GM19035 (cell line): ENCODE measurements around the gene ZEB1.

Experiments used
- ATAC-seq: cut with Tn5 transposase; IDR thresholded peaks from one replicate; pipeline ENCODE4 v1.9.1; 2021; ENCODE audit not compliant: unreplicated experiment

Gene ZEB1

GRCh38 chr10:31318854-31319601 is at the start of gene ZEB1:
Gene ZEB1 (plus strand): TSS chr10:31319216. CDS start chr10:31319235, 19 bp downstream.
- ATAC-seq = peak; percentile 42

- ATAC-seq = no peak
Measured at GRCh38 chr10:31270954-31271353, 48.1 kb upstream of the ZEB1 start.

- no peak for ATAC-seq
Measured at GRCh38 chr10:31272841-31273240, 46.2 kb upstream of the ZEB1 start.

- no peak for ATAC-seq
Measured at GRCh38 chr10:31273789-31274188, 45.2 kb upstream of the ZEB1 start.

GRCh38 chr10:31274310-31274709 is 44.7 kb upstream of the ZEB1 start:
- no peak for ATAC-seq

GRCh38 chr10:31278279-31278941 is 40.6 kb upstream of the ZEB1 start:
- no peak for ATAC-seq

- ATAC-seq = no peak
Measured at GRCh38 chr10:31280972-31281371, 38.0 kb upstream of the ZEB1 start.

- ATAC-seq = no peak
Measured at GRCh38 chr10:31288001-31288400, 31.0 kb upstream of the ZEB1 start.

- ATAC-seq = no peak
Measured at GRCh38 chr10:31288962-31289361, 30.1 kb upstream of the ZEB1 start.

GRCh38 chr10:31290386-31290785 is 28.6 kb upstream of the ZEB1 start:
- no peak for ATAC-seq

- ATAC-seq = no peak
Measured at GRCh38 chr10:31291123-31291522, 27.9 kb upstream of the ZEB1 start.

- ATAC-seq = no peak
Measured at GRCh38 chr10:31294558-31294957, 24.5 kb upstream of the ZEB1 start.

- ATAC-seq = no peak
Measured at GRCh38 chr10:31296754-31297153, 22.3 kb upstream of the ZEB1 start.

- no peak for ATAC-seq
Measured at GRCh38 chr10:31299119-31299518, 19.9 kb upstream of the ZEB1 start.

- no peak for ATAC-seq
Measured at GRCh38 chr10:31303212-31303611, 15.8 kb upstream of the ZEB1 start.

GRCh38 chr10:31304291-31304970 is 14.6 kb upstream of the ZEB1 start:
- no peak for ATAC-seq

- ATAC-seq = no peak
Measured at GRCh38 chr10:31313396-31313795, 5.6 kb upstream of the ZEB1 start.

GRCh38 chr10:31314256-31315150 is 4.5 kb upstream of the ZEB1 start:
- ATAC-seq = no peak

- ATAC-seq = no peak
Measured at GRCh38 chr10:31315453-31315852, 3.6 kb upstream of the ZEB1 start.

GRCh38 chr10:31317171-31317570 is 1.8 kb upstream of the ZEB1 start:
- no peak for ATAC-seq
